Epithelial cell of esophagus (primary cell): ENCODE results near the gene TRPM5.

ENCODE experiments used
- DNase-seq: peaks from one replicate; pipeline ENCODE4 v3.0.0; 2010; ENCODE audit warnings: low read depth
- H3K4me3 ChIP-seq: 2 replicates; pipeline ENCODE4 v1.5.1; 2011; ENCODE audit warnings: mild to moderate bottlenecking, low read length, control low read depth
- CTCF ChIP-seq: IDR thresholded peaks from 2 replicates; pipeline ENCODE4 v1.5.1; 2011; ENCODE audit warnings: low read depth, mild to moderate bottlenecking, low read length, control low read depth, inconsistent platforms; ENCODE audit not compliant: insufficient read depth; ENCODE audit errors: missing control alignments

Gene TRPM5

GRCh38 chr11:2431395-2431794 is 12.9 kb downstream of the TRPM5 start:
- no peak overlapping the region for H3K4me3 ChIP-seq
- no peak for TF ChIP-seq CTCF
- DNase-seq, result no peak

- TF ChIP-seq CTCF, result peak; percentile 93
- no peak overlapping the region for H3K4me3 ChIP-seq
- peak; percentile 51 for DNase-seq
These were observed 16.0 kb downstream of the TRPM5 start for GRCh38 chr11:2428322-2428795.

- TF ChIP-seq CTCF, result no peak
- no peak for DNase-seq
These were observed 16.5 kb downstream of the TRPM5 start for GRCh38 chr11:2427721-2428321.

GRCh38 chr11:2426826-2427521 is 17.3 kb downstream of the TRPM5 start:
- DNase-seq, result no peak
- TF ChIP-seq CTCF, result no peak
- H3K4me3 ChIP-seq, result no peak overlapping the region

More at GRCh38 chr11:2427721-2428321, 16.5 kb downstream of the TRPM5 start:
- H3K4me3 ChIP-seq, result no peak overlapping the region

GRCh38 chr11:2426221-2426620 is 18.1 kb downstream of the TRPM5 start:
- no peak for DNase-seq
- H3K4me3 ChIP-seq, result no peak overlapping the region
- no peak for TF ChIP-seq CTCF

- TF ChIP-seq CTCF, result no peak
- no peak for DNase-seq
These were observed 18.8 kb downstream of the TRPM5 start for GRCh38 chr11:2425506-2425905.

More at GRCh38 chr11:2425506-2425905, 18.8 kb downstream of the TRPM5 start:
- H3K4me3 ChIP-seq, result no peak overlapping the region
